GM04504 (cell line): ENCODE measurements around the gene ANKRD11.
"Not testable (repeated sequence)": the region's sequence is repeated elsewhere in the genome, so short reads cannot be mapped to it uniquely, and the experiment has no call there.

Experiments used
- DNase-seq: peaks from one replicate; pipeline ENCODE4 v3.0.0-alpha.2; 2012; ENCODE audit warnings: low read depth

The ANKRD11 gene

DNA sequence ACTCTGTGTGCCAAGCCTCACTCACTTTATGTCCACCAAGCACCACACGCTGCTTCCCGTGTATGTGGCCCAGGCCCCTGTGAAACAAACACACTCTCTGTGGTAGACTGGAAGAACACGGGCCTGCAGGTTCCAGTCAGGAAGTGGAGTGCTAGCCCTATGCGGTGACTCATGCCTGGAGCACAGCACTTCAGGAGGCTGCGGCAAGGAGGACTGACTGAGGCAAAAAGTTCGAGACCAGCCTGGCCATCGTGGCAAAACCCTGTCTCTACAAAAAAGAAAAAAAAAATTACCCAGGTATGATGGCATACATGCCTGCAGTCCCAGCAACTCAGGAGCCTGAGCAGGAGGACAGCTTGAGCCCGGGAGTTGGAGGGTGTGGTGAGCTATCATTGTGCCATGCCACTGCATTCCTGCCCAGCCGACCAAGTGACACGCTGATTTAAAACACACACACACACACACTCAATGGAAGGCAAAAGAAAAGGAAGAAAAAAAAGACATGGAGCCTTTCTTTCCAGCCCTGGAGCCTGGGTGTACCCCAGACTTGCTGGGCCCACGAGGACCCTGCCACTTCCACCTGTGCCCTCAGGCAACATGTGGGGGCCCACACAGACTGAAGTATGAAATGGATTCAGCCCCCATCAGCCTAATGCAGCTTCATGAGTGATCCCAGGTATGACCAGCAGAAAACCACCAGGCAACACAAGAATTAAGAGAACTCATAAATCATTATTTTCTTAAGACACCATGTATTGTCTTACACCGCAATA lies 126.6 kb downstream of the ANKRD11 start:
- DNase-seq = peak; percentile 25

DNA sequence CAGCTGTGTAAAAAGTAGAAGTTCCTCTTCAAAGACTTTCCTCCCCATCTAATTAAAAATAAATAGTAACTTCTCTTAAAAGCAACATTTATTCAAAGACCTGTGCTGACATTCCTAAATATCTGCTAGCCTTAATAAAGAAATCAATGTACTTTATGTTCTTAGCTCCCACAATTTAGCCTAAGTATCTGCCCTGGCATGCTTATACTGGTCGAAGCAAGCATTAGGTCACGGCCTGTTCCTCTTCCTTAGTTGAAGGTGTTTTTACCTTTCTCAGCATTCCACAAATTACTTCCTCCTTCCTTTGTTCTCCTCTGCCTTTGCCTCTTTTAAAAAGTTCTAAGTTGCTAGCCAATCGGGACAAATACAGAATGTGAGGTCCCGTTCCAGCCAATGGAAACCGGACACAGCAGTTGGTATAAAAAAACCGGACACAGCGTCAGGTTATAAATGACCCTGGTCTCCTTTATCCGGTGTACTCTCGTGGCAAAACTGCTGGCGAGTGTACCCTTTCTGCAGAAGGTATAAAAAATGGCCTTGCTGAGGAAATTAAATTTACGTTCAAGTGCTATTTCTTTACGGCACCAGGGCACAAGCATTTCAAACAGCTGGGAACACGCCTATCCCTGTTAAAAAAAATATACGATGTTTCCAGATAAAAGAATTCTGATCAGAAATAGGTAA lies 127.7 kb downstream of the ANKRD11 start:
- DNase-seq = not testable (repeated sequence)

DNA sequence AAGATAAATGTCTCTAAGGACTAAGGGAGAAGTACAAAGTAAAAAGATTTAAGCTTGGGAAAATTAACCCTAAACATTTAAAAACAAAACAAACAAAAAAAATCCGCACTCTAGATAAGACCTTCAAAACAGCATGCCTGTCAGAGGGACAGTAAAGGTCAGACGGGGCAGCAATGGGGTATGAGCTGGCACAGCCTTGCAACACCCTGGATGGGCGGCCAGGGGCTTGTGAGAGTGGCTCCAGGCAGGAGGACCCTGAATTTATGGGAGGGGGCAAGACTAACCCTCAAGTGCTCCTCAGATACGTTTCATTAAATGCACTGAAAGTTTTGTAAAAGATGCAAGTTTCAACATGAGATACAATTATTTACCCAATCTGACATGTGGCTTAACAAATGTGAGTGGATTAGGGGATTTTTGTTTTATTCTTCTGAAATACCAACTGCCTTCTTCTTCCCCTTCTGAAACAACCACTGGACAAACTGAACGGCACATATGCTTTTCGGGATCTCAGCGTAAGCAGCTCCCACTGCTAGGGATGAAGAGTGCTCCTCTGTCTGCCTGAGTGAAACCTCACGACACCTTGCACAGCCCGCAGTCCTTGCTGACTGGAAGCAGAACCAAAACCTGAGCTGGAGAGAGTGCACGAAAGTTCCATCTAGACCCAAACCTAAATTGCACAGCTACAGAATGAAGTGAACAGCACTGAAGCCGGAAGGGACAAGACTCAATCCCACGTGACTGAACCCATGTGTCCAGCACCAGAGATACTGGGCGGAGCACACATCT lies 128.4 kb downstream of the ANKRD11 start:
- no peak for DNase-seq

DNA sequence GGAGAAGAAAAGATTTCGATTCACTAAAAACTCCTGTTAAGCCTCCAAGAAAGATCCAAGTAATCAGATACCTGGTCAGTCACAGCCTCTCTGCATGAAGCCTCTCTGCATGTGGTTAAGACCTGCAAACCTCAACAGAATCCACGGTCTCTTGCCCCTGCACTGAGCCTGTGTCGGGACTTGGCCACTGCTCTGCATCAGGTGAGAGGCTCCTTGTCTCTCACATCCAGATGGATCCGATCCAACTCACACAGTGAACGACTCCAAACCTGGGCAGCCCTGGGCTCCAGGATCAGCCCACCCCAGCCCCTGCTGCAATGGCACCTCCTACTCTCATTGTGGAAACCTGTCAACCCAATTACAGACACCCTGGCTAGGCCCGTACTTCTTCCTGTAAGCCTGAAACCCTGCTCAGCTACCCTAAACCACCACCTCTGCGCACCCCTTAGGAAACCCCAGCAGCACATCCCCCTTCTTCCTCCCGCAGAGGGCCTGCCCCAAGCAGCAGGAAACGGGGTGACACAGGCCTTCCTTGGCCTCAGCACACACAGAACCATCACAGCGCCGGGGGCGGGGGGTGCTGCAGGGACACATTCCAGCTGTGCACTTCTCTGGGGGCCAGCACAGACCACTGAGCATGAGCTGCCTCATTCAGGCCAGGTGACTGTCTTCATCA lies 129.5 kb downstream of the ANKRD11 start:
- no peak for DNase-seq

DNA sequence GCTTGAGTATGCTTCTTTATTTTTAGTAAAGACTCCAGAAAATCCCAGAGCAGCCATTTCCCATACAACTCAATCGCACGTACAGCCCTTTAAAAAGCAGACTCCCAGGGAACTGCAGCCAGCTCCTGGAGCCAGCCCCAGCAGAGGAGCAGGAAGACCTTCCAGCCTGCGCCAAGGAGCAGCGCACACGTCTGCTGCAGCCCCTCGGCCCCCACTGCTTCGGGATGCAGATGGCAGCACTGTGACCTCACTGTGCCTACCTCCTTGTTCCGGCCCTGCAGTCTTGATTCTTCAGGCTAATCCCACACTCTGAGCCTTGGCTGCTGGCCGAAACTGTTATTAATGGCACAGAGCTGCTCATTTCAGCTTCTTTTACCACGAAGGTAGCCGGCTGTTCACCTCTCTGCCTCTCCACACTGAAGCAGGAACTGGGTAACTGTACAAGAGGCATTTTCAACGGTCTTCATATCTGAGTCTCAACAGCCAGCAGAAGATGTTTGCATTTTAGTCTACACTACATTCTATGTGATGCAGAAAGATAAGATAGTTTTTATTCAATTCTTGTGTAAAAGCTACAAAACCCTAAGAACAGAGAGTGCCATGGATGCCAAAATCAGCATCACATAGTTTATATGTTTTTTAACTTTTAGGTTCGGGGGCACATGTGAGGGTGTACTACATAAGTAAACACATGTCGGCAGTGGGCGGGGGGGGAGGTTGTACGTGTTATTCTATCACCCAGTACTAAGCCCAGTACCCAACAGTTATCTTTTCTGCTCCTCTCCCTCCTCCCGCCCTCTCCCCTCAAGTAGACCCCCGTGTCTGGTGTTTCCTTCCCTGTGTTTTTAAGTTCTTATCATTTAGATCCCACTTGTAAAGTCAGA lies 130.9 kb downstream of the ANKRD11 start:
- no peak for DNase-seq

DNA sequence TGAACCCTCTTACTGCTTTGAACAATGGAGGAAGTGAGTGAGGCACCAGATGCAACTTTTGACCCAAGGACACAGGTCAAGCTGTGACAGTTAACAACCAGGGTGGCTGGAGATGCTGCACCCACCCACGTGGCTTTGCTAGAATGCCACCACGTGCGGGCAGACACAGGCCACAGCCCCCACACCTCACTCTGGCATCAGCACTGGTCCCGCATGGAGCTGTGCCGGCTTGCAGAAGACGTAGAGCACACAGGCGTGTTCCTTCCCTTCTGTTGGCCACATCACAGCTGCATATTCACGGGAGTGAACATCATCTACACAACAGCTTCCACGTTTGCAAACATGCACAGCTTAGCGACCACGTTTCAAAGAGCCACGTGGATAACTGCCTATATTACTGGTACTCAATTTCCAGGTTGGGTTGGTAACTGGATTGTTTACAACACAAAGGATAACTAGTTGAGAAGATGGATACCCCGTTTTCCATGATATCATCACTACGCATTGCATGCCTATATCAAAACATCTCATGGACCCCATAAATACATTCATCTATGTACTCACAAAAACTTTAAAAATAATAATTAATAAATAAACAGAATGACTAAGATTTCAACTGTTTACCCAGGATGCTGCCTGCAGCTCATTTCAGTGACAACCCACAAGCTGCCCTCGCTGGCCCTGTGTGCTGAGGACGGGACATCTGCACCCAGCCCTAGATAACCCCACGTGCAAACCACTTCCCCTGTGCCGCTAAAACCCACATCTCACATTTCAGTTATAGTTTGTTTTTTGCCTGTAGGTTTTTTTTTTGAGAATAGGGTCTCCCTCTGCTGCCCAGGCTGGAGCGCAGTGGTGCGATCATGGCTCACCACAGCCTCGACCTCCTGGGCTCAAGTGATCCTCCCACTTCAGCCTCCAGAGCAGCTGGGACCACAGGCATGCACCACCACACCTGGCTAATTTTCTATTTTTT lies 132.0 kb downstream of the ANKRD11 start:
- no peak for DNase-seq

DNA sequence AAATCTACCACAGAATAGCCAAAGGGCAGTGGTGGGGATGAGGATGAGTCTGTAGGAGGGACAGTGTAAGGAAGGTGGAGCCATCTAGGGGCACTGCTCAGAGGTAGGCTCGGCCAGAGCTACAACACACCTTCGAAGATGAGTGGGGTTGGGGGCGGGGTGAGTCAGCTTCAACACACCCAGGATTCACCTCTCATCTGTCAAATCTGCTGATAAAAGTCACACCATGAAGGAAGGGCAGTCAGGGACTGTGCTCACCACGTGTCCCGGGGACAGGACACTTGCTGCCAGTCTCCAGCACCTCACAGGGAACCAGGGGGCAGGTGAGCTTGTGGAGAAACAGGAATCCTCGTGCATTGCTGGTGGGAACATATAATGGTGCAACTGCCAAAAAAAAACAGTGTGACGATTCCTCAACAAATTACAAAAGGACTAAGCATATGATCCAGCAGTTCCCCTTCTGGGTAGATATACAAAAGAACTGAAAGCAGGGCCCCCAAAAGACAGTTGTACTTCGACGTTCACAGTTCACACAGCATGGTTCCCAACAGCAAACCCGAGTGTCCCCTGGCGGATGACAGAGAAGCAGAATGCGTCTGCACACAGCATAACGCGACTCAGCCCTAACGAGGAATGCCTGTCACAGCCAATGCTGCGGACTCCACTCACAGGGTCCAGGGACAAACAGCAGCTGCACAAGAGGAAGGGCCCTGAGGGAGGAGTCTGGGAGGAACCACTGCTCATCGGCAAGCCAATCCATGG lies 133.1 kb downstream of the ANKRD11 start:
- DNase-seq = no peak

DNA sequence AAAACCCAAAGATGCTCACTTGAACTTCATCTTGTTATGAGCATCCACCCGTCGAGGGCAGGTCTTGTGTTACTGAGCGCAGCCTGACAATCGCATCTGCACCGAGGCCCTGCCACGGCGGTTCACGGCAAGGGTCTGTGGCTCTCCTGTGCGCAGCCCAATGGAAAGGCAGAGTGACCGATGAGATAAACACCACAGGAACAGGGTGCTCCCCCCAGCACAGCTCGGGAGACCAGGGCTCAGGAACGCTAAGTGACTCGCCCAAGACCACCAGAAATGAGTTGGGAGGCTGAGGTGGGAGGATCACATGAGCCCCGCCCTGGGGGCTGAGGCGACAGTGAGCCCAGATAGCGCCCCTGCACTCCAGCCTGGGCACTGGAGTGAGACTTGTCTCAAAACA lies 134.7 kb downstream of the ANKRD11 start:
- DNase-seq = no peak

DNA sequence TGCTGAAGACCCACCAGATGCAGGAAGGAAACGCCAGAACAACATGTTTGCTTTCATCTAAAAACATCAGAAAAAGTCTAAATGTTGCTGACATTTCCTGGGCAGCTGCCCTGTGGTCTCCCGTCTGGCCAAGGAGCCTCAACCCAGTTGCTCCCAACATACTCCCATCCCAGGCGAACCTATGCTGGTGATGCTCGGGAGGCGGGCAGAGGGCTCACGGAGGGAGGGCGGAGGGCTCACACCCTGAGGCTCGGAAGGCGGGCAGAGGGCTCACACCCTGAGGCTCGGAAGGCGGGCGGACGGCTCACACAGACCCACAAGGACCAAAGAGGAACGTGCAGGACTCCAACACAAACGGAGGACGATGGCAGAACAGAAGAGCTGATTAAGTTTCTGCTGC lies 135.4 kb downstream of the ANKRD11 start:
- DNase-seq = no peak

DNA sequence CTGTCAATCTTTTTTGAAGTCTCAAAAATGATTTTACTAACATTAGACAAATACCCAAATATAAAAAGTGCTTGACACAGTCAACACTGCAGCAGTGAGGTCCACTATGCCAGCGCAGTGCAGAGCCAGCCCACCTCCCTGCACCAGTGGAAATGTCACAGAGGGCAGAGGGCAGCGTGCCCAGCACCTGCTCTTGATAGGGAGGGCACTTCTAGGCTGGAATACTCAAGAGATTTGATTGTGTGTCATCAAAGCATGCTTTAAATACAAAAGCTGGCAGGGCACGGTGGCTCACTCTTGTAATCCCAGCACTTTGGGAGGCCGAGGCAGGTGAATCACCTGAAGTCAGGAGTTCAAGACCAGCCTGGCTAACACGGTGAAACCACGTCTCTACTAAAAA lies 136.0 kb downstream of the ANKRD11 start:
- no peak for DNase-seq

DNA sequence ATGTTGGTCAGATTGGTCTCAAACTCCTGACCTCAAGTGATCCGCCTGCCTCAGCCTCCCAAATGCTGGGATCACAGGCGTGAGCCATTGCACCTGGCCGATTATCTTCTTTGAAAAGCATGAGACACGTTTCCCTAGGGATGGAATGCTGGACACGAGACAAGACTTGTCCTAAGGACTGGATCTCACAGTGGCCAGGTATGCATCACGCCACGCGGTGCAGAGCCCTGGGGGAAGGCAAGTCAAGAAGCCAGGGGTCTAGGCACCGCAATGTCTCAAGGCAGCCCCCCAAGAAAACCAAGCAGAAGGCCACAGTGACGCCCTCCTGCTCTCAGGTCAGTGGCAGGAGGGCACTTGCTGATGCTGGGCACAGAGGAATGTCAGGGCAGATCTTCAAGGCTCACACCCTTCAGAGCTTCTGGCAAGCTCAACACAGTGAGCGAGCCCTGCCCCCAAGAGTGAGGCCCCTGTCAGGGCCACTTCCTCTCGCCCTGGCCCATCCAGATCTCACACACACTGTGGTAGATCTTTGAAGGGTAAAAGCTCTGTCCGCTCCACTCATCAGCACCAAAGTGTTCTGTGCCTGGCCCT lies 138.2 kb downstream of the ANKRD11 start:
- DNase-seq = no peak

DNA sequence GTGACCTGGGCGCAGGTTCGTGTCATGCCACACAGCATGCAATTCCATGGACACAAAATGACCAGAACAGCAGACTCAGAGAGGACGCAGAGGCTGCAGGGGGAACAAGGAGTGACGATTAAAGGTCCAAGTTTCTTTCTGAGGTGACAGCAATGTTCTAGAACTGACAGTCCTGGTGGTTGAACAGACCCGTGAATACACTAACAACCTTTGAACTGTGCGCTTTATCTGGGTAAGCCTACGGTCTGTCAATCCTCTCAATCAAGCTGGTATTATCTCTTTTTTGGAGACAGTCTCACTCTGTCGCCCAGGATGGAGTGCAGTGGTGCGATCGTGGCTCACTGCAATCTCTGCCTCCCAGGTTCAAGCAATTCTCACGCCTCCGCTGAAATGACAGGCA lies 138.7 kb downstream of the ANKRD11 start:
- no peak for DNase-seq

DNA sequence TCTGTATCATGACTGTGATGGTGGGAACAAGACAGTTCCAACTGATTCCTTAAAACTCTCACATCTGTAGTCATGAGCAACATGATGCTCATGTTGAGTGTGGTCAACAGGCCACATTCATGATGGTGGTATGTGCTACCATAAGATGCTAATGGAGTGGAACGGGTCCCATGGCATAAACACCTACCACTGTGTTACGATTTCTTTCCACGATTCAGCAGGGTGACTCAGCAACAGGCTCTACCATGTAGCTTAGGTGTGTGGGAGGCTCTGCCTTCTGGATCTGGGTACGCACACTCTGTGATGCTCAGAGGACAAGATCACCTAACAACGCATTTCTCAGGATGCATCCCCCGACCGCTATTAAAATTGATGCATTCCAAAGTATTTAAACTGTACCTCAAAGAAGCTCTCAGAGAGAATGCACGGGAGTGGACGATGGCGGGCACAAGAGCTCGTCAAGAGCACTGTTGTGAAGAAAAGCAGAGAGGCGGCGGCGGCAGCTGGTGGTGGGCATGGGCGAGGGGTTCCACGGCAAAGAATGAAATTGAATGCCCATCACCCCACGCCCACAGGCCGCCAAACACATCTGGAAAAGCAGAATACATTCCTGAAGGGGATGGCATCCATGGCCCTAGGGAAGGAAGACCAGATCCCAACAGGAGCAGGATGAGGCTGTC lies 139.5 kb downstream of the ANKRD11 start:
- DNase-seq = no peak

DNA sequence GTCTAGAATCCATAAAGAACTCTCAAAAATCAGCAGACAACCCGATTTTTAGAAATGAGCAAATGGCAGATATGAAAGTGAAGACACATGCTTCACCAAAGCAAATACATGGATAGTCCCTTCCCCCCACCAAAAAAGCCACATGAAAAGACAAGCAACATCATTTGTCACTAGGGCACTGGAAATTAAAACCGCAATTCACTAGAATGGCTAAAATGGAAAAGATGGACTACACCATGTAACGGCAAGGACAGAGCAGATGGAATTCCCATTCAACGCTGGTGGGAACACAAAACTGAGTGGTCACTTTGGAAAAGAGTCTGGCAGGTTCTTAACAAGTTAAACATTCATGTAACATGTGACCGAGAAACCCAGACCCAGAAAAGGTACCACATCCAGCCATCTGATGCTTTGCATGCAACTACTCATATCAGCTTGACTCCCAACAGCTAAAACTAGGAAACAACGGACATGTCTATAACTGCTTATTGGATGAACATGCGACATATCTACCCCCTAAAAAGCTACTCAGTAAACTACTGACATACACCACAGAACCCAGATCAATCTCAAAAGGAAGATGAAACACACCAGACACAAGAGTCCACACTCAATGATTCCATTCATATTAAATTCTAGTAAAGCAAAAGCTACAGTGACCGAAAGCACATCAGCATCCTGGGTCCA lies 140.3 kb downstream of the ANKRD11 start:
- DNase-seq = no peak

DNA sequence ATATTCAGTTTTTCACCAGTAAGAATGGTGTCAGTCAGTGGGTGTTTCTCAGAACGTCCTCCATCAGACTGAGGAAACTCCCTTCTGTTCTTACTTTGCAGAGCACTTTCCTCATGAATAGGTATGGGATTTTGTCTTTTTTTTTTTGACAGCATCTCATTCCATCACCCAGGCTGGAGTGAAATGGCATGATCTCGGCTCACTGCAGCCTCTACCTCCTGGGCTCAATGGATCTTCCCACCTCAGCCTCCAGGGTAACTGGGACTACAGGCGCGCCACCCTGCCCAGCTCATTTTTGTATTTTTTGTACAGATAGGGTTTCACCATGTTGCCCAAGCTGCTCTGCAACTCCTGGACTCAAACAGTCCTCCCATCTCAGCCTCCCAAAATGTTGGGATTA lies 142.6 kb downstream of the ANKRD11 start:
- DNase-seq = no peak

DNA sequence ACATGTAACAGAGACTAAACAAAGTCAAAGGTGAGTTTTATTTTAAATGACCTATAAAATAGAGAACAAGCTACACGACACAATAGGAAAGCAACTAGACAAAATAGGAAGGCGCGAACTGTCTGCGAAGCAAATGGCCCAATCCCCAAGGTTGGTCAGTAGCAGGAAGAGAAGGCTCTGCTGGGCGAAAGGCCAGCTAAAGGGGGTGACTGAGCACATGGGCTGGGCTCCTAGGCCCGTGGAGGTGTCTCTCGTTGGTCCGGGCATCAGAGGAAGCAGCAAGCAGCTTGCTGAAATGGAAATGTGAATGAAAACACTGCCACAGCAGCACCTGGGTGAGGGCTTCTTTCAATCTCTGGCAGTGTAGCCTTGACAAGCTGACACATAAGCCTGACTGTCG lies 143.5 kb downstream of the ANKRD11 start:
- no peak for DNase-seq

DNA sequence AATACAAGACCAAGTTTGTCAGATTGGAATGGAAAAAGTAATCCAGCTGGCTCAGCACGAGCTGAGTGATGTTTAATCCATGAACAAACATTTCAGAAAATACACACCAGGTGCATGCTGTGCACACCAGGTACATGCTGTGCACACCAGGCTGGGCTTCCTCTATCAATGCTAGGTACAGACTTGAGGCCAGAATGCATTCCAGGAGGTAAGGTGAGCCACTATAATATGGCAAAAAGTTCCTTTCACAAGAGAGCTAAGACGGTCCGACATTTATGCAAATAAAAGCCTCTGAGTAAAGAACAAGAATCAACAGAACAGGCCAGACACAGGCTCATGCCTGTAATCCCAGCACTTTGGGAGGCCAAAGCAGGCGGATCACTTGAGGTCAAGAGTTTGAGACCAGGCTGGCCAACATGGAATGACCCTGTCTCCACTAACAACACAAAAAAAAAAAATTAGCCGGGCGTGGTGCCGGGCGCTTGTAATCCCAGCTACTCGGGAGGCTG lies 144.7 kb downstream of the ANKRD11 start:
- DNase-seq = no peak
